Natural killer cell (primary cell): ENCODE data around the gene AMPD3. TPM values are rescaled to one million over a fixed set of nuclear protein-coding genes. Genes with fewer than 3 reads are reported as not detected.
A peak's percentile ranks its signal among the peaks of the same experiment; 100 is the strongest.

Source experiments
- ATAC-seq, 3 donors: fragments of 150-1000 bp in 2 of 3; fragments of 200-7000 bp in 1 of 3; cut with Tn5 transposase; 1 replicate in 1 of 3; 2 replicates in 2 of 3; pipeline ENCODE4 v1.10.0; 2021; ENCODE audit warnings: mild to moderate bottlenecking in 2 of 3, moderate library complexity in 2 of 3
- DNase-seq, 2 donors: peaks; one replicate each; pipeline versions ENCODE4 v3.0.0 to v3.0.0-alpha.2; 2013 to 2021; ENCODE audit warnings: mixed read lengths in 1 of 2
- H3K27ac ChIP-seq: one replicate; pipeline ENCODE4 v1.5.1; 2013; ENCODE audit warnings: mild to moderate bottlenecking, low read length
- H3K27me3 ChIP-seq: one replicate; pipeline ENCODE4 v1.6.1; 2013; ENCODE audit warnings: low read length; ENCODE audit not compliant: control insufficient read depth, insufficient read depth
- H3K36me3 ChIP-seq: one replicate; pipeline ENCODE4 v1.6.1; 2013; ENCODE audit warnings: low read length; ENCODE audit not compliant: control insufficient read depth, insufficient read depth
- H3K4me1 ChIP-seq: one replicate; pipeline ENCODE4 v1.6.1; 2013; ENCODE audit warnings: low read length; ENCODE audit not compliant: control insufficient read depth, insufficient read depth
- H3K4me3 ChIP-seq: one replicate; pipeline ENCODE4 v1.5.1; 2013; ENCODE audit warnings: low read length
- H3K9me3 ChIP-seq: one replicate; pipeline ENCODE4 v1.6.1; 2013; ENCODE audit warnings: low read length; ENCODE audit not compliant: control insufficient read depth, insufficient read depth
- H3K27ac Mint-ChIP-seq, 2 donors: one replicate each; pipeline ENCODE4 v1.8.0; 2022; ENCODE audit warnings: mild to moderate bottlenecking in 2 of 2, mixed read lengths in 2 of 2, moderate library complexity in 1 of 2
- H3K27me3 Mint-ChIP-seq, 2 donors: one replicate each; pipeline ENCODE4 v1.8.0; 2022; ENCODE audit warnings: low read depth in 2 of 2, mixed read lengths in 2 of 2
- H3K36me3 Mint-ChIP-seq: one replicate; pipeline ENCODE4 v1.8.0; 2022; ENCODE audit warnings: mixed read lengths
- H3K4me1 Mint-ChIP-seq, 2 donors: one replicate each; pipeline ENCODE4 v1.8.0; 2022; ENCODE audit warnings: mixed read lengths in 2 of 2
- H3K4me3 Mint-ChIP-seq: one replicate; pipeline ENCODE4 v1.8.0; 2022; ENCODE audit warnings: mild to moderate bottlenecking, moderate library complexity, mixed read lengths
- H3K9me3 Mint-ChIP-seq, 2 donors: one replicate each; pipeline ENCODE4 v1.8.0; 2022; ENCODE audit warnings: mixed read lengths in 2 of 2
- CTCF ChIP-seq: fragments of 200-600 bp; IDR thresholded peaks from one replicate; pipeline ENCODE4 v1.8.0; 2022; ENCODE audit warnings: antibody characterized with exemption
- WGBS: methylation state at CpG from one replicate; pipeline ENCODE4 v1.1.7; 2013; ENCODE audit warnings: missing lambda C conversion rate; ENCODE audit not compliant: insufficient coverage; 5-methylcytosine and 5-hydroxymethylcytosine counted together
- intact Hi-C: fragments of 100-400 bp; cut with micrococcal nuclease; formaldehyde crosslinking; loops from one replicate; pipeline ENCODE4 v1.14.2; 2022
- total RNA-seq, 4 donors: library from RNA; stranded (reverse); fragments of 120-200 nt in 1 of 4; gene quantifications; one replicate each; pipeline versions ENCODE4 v1.2.3 to v1.2.4, GENCODE V29; 2013 to 2022

The AMPD3 gene
- total RNA-seq, 3 donors from 2014 or later (not counting 1 experiment from before 2014, with no cell fraction given): 5.5 to 9.2 (median 6.8) TPM

DNA sequence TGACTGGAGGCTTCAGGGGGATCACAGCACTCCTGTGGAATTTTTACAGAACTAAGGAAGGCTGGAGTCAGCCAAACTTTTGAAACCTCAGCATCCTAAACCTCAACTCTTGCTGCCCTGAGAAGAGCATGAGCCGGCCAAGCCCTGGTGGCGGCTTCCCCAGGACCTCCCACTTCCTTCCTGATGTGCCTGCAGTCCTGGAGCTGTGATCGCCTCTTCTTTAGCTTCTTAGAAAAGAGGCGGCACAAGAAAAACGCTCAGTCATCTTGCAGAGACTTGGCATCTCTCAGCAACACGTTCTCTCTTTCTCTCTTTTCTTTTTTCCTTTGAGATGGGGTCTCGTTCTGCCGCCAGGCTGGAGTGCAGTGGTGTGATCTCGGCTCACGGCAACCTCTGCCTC is 40.4 kb upstream of the AMPD3 start:
- ATAC-seq (peak; percentile 53 to 73 (median 62)), DNase-seq (peak in 1 of 2 donors; percentile 46)
- peaks cover 32% of the 10 kb centered on the region for H3K4me1 ChIP-seq
- intact Hi-C loops: loop anchor here (5.0 kb wide), 2 partner anchors 43 to 128 kb away; partner anchors contain the start of genes AMPD3 and RNF141
- no peak for TF ChIP-seq CTCF
- peak overlapping the region; percentile 13 for H3K27ac ChIP-seq
- WGBS: 7% methylated on average over 10 of the region's 10 CpGs
- Mint-ChIP-seq H3K27ac (peak overlapping the region; percentile 47 to 53), H3K36me3 (no peaks in the 10 kb centered on the region), H3K4me3 (peak overlapping the region; percentile 83), H3K27me3 (peaks cover 3 to 21% of the 10 kb centered on the region in 2 donors), H3K4me1 (peaks cover 47 to 54% of the 10 kb centered on the region in 2 donors), H3K9me3 (no peaks in the 10 kb centered on the region)
- no peaks in the 10 kb centered on the region for H3K27me3 ChIP-seq
- no peaks in the 10 kb centered on the region for H3K9me3 ChIP-seq
- no peak overlapping the region for H3K4me3 ChIP-seq
- no peaks in the 10 kb centered on the region for H3K36me3 ChIP-seq

DNA sequence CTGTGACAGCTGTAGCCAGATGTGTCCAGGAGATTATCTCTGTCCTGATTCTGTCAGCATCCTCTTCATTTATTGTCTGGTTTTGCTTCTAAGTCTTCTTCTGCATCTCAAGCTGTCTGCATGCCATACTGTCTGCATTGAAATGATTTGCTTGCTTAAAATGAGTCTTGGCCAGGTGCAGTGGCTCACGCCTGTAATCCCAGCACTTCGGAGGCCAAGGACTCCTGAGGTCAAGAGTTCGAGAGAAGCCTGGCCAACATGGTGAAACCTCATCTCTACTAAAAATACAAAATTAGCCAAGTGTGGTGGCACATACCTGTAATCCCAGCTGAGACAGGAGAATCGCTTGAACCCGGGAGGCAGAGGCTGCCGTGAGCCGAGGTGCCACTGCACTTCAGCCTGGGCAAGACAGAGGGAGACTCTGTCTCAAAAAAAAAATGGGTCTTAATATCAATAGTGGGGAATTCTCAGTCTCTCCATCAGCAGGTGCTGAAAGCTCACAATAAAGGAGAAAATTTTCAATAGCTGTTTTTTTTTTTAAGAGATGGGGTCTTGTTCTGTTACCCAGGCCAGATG is 39.2 kb upstream of the AMPD3 start:
- Histone ChIP-seq H3K27ac (no peak overlapping the region), H3K27me3 (no peaks in the 10 kb centered on the region), H3K9me3 (no peaks in the 10 kb centered on the region), H3K4me3 (no peak overlapping the region), H3K36me3 (no peaks in the 10 kb centered on the region), H3K4me1 (peaks cover 30% of the 10 kb centered on the region)
- Mint-ChIP-seq H3K4me1 (peaks cover 36 to 42% of the 10 kb centered on the region in 2 donors), H3K27me3 (peaks cover 3 to 21% of the 10 kb centered on the region in 2 donors), H3K4me3 (peak overlapping the region; percentile 83), H3K27ac (no peak overlapping the region), H3K36me3 (no peaks in the 10 kb centered on the region), H3K9me3 (peaks cover 0 to 2% of the 10 kb centered on the region in 2 donors)
- WGBS: 95% methylated on average over 7 of the region's 7 CpGs
- DNase-seq: no peak
- no peak for TF ChIP-seq CTCF
- ATAC-seq: no peak
- intact Hi-C loops: no loop called here

DNA sequence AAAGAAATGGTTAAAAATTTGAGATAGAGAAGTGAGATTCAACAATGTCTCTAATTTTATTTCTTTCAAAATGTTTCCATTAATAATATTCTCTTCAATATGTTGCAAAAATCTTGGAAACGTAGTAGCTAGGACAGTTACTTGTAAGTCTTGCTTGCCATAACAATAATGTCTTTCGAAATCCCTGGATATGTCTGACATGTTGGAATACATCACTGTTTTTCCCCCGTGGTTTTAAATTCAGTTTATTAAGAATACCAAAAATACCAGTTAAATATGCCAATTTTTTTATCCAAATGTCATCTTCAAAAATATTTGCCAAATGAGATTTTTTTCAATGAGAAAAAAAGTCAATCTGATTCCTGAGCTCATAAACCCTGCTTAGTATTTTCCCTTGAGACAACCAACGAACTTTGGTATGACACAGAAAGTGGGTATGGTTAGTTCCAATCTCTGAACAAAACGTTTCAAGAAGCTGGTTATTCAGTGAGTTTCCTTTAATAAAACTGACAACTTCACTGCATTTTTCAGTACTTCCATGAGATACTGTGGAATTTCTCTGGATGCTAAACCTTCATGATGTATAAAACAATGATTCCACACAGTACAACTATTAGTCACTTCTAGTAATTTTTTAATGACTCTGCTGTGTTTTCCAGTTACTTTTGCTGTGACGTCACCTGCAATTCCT is 36.7 kb upstream of the AMPD3 start:
- ATAC-seq: no peak
- H3K4me3 Mint-ChIP-seq: no peak overlapping the region
- Histone ChIP-seq H3K4me1 (peaks cover 25% of the 10 kb centered on the region), H3K36me3 (no peaks in the 10 kb centered on the region), H3K9me3 (no peaks in the 10 kb centered on the region), H3K27ac (no peak overlapping the region), H3K27me3 (no peaks in the 10 kb centered on the region), H3K4me3 (no peak overlapping the region)
- intact Hi-C loops: no loop called here
- TF ChIP-seq CTCF: no peak
- 61% methylated on average over 6 of the region's 6 CpGs for WGBS
- no peak overlapping the region for H3K27ac Mint-ChIP-seq
- peaks cover 0 to 4% of the 10 kb centered on the region in 2 donors for H3K9me3 Mint-ChIP-seq
- H3K4me1 Mint-ChIP-seq: peaks cover 26 to 27% of the 10 kb centered on the region in 2 donors
- no peak for DNase-seq
- peaks cover 5 to 26% of the 10 kb centered on the region in 2 donors for H3K27me3 Mint-ChIP-seq
- peaks cover 5% of the 10 kb centered on the region for H3K36me3 Mint-ChIP-seq
